Left renal pelvis (tissue), 4 donors: ENCODE results near the gene PCBD2. TPM values are rescaled to one million over a fixed set of nuclear protein-coding genes. Genes with fewer than 3 reads are reported as not detected.
"Not testable (repeated sequence)": the region's sequence is repeated elsewhere in the genome, so short reads cannot be mapped to it uniquely, and the experiment has no call there.

Experiments used
- DNase-seq, 4 donors: peaks; one replicate each; pipeline ENCODE4 v3.0.0-alpha.2; 2013; ENCODE audit warnings: low read depth in 4 of 4, low spot score in 3 of 4
- polyA plus RNA-seq, 4 donors: library from polyadenylated mRNA; unstranded; fragments of 120-200 nt; gene quantifications; one replicate each; pipeline ENCODE4 v1.2.1, GENCODE V29; 2013; ENCODE audit not compliant: insufficient read length in 4 of 4

The PCBD2 gene
- polyA plus RNA-seq, 4 donors, result 5.7 to 17.1 (median 13.0) TPM

DNA sequence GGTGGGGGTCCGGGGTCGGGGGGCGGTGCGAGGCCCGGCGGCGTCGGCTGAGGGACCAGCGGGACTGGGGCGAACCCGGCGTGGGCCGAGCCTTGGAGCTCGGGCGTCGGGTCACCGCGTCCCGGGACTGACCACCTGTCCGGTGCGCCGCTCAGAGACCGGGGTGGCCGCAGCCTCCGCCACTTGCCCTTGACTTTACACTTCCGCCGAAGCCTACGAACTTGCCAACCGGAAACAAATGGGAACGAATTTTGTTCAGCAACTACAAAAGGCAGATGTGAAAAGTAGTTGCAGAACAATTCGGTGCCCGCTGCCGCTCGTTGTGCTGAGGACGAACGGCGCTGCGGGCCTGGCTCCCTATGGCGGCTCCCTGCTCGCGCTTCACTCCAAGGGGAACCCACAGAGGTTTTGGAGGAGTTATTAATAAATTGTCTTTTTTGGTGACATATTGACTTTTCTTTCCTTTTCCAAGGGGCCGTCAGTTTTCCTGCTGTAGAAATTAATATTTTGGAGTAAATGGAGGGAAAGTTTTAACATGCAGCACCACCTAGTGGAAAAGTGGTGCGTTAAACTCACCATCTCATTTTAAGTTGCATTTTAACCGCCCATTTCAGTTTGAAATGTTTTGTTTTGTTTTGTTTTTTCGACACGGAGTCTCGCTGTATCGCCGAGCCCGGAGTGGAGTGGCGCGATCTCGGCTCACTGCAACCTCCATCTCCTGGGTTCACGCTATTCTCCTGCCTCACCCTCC lies 490 bp downstream of the PCBD2 start:
- peak; percentile 46 to 62 (median 60) for DNase-seq

DNA sequence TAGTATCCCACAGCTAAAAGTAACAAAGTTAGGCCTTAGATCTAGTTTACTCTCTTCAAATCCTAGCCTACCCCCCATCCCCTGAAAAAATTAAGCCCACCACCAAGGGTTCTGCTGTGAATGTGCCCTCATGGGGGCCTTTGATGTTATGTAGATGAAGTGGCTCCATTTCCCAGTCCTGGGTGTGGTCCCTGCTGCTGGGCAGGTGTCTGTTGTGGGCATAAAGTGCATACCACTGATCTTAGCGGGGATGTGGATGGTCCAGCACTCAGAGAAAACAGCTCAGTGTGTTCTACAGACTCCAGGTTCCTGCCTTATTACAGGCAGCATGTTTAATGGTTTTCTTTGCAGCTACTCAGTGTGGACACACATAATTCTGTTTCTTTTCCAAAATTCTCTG lies 1.9 kb downstream of the PCBD2 start:
- DNase-seq, result no peak

GRCh38 chr5:134910752-134911151 lies 5.8 kb downstream of the PCBD2 start:
- DNase-seq, result not testable (repeated sequence)

GRCh38 chr5:134911285-134912206 lies 6.6 kb downstream of the PCBD2 start:
- no peak for DNase-seq

GRCh38 chr5:134913254-134913653 lies 8.3 kb downstream of the PCBD2 start:
- DNase-seq, result no peak

- DNase-seq, result no peak
Observed at GRCh38 chr5:134913795-134914194, 8.9 kb downstream of the PCBD2 start.

DNA sequence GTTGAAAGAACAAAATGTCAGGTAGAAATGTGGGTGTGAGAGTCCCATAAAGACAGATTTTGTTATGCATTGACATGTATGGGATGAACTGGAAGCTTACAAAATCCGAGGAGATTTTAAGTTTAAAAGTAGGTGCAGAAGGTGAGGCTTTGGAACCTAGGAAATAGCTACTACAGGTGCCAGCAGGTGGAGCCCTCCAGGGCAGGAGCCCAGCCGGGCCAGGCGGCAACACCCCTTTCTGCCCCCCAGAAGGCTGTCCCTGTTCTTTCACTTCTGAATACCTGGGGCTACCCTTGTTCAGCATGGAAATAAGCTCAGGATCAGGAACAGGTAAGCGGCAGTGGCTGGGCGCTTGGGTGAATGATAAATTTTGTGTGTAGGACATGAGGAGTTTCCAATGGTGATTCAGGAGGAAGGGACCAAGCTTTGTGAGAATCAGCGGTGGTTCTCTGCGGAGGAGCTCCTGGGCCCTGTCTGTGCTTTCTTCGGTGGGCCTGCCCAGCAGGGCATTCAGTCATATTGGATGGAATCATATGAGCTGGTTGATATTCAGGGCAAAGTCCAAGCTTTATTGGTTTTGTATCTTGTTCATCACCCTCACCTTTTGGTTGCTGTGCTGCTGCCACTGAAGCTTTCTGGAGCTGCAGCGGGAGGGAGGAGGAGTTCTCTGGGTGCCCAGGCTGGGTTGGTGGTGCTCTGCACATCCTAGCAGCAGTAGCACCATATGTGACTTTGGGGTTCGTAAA lies 12.3 kb downstream of the PCBD2 start:
- no peak for DNase-seq

DNA sequence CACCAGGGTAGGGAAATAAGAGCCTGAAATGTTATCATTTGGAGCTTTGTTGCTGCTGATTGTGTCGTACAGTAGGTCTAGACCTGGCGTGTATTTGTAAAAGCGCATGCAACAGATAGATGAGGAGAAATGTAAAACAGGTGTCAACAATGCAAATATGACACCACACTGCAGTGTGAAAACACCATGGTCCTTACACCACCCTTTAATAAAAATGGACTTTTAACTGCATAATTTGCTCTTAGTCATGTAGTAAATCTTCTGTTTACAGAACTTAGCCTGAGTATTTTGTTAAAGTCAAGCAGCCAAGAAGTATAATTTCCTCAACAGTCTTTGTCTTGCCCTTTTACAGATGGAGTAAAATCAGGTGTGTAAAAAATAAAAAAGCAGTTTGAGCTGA lies 13.9 kb downstream of the PCBD2 start:
- DNase-seq, result no peak

GRCh38 chr5:134920848-134921575 lies 16.1 kb downstream of the PCBD2 start:
- DNase-seq, result no peak

DNA sequence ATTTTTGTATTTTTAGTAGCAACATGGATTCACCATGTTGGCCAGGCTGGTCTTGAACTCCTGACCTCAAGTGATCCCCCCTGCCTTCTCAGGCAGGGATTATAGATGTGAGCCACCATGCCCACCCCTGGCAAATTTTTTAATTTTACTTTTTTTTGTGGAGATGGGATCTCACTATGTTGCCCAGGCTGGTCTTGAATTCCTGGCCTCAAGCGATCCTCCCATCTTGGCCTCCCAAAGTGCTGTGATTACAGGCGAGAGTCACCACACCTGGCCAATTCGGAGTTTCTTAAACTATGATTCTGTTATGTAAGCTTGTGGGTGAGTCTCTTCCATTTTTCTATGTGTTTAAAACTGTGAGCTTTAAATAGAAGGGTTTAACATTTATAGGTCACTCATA lies 27.6 kb downstream of the PCBD2 start:
- DNase-seq, result no peak

- DNase-seq, result no peak
Observed at GRCh38 chr5:134934202-134934601, 29.3 kb downstream of the PCBD2 start.

DNA sequence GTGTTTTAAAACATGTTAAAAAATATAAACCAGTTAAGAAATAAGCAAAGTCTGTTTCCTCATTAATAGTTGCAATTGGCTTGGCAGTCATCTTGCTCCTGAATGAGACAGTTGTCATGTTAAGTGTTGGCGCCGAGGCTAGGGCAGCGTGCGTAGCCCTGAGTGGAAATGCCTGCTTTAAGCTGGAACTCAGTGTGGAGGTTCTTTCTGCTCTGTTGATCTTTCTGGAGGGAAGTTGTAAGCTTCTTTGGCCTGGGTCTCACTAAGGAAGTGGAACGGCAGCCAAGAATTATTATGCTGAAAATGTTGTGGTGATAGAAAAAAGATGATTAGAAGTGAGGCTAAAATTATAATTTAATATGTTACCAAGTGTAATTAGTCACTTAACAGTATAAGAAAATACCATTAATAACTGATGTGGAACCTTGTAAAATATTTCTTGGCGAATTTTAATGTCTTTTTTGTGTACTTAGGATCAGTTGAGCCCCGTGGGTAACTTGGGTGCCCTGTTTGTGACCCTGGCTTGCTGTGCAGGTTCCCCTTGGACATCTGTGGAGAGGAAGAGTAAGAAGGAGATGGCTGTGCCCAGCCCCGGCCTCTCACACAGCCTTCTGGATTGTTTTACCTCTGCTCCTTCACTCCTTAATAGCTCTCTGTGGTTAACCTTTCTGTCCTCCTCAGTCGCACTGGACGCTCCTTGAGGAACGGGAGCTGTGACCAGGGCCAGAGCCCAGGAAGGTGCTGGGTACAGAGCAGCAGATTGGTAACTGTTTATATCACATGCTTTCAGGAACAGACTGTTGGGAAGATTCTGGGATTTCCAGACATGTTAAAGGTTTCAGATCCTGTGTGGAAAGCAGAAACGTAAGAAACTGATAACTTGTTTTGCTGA lies 31.0 kb downstream of the PCBD2 start:
- DNase-seq, result no peak

DNA sequence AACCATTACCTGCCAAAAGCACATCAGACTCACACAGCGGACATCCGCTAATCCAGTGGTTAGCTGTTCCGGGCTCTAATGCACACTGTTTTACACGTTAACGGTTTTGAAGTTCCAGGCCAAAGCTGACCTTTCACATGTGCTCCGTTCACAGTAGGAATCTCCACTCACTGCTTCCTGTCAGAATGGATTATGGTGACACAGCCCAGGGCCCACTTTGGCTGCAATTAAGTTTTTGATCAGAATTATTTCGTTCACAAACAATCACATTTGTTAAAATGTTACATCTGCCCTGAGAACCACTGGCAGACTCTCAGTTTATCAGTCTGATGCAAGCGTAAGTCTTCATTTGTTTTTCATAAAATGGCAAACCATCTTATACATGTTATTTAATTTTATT lies 32.6 kb downstream of the PCBD2 start:
- DNase-seq, result no peak

DNA sequence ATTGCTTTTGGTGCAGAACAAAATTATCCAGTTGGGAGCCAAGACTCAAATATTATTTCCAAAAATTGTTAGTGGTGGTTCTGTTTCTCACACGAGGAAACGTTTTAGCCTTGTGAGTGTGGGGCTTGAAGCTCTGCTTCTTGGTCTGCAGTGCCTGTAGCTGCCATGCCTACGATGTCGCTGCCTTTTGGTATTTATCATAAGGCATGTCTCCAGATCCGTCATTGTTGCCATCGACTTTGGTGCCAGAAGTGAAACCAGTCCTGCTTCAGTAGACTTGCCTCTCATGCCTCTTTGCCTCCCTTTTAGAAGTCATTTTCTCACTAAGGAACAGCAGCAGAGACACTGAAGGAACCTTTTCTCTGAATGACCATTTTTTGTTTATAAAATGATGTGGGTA lies 33.1 kb downstream of the PCBD2 start:
- no peak for DNase-seq

DNA sequence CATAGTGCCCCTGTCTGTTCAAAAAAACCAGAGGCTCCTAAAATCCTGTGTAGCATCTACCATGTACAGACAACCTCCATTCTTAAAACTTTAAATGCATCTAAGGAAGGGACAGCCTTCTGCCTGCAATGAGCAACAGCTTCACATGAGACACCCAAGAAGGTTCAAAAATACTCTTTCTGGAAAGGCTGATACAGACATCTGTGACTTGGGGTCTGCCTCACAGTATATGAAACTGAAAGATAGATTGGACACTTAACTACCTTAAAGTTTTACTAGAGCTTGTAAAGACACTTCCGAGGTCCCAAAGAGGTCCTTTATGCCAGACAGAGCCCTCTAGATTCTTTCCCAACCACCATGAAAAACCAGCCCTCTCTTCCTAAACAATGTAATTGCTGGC lies 34.6 kb downstream of the PCBD2 start:
- no peak for DNase-seq

DNA sequence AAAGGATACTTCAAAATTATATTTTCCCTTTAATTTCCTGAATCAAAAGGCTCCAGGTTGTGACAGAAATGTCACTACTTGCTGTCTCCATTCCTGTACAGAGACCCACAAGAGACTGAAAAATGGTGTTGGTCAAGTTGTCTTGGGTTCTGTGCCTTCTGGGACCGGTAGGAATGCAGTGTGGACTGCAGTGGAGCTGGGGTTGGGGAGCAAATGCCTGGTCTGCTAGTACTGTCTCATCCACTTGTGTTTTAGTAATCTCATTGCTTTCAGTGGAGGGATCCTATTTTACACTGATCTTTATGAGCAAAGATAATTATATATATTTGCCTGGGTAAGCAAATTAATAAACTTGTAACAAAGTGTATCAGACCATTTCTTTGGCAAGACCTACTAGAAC lies 38.6 kb downstream of the PCBD2 start:
- DNase-seq, result no peak

- DNase-seq, result no peak
Observed at GRCh38 chr5:134944630-134945029, 39.7 kb downstream of the PCBD2 start.

GRCh38 chr5:134945041-134945440 lies 40.1 kb downstream of the PCBD2 start:
- no peak for DNase-seq

- DNase-seq, result no peak
Observed at GRCh38 chr5:134948911-134949310, 44.0 kb downstream of the PCBD2 start.
